ENCODE results near the gene NPR3.

NPR3 gene

DNA sequence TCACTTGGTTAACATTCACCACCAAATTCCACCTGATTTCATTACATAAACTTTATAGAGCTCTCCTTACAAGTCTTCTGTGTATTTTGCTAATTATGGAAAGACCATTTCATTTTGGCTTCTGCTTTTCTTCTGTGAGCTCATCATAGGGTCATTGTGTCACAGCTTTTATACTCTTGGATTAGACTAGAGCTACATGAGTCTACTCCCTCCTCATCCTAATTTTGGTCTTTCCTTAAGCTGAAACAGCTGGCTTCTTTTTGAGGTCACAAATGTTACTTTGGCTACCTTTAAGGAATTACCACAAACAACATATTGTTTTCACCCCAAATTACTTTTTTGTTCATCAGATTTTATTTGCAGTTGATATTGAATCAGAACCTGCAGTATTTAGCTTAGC is 103.0 kb downstream of the NPR3 start:
- TF ChIP-seq, protein P1, sequence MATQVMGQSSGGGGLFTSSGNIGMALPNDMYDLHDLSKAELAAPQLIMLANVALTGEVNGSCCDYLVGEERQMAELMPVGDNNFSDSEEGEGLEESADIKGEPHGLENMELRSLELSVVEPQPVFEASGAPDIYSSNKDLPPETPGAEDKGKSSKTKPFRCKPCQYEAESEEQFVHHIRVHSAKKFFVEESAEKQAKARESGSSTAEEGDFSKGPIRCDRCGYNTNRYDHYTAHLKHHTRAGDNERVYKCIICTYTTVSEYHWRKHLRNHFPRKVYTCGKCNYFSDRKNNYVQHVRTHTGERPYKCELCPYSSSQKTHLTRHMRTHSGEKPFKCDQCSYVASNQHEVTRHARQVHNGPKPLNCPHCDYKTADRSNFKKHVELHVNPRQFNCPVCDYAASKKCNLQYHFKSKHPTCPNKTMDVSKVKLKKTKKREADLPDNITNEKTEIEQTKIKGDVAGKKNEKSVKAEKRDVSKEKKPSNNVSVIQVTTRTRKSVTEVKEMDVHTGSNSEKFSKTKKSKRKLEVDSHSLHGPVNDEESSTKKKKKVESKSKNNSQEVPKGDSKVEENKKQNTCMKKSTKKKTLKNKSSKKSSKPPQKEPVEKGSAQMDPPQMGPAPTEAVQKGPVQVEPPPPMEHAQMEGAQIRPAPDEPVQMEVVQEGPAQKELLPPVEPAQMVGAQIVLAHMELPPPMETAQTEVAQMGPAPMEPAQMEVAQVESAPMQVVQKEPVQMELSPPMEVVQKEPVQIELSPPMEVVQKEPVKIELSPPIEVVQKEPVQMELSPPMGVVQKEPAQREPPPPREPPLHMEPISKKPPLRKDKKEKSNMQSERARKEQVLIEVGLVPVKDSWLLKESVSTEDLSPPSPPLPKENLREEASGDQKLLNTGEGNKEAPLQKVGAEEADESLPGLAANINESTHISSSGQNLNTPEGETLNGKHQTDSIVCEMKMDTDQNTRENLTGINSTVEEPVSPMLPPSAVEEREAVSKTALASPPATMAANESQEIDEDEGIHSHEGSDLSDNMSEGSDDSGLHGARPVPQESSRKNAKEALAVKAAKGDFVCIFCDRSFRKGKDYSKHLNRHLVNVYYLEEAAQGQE (IDR thresholded peaks at IDR 0.05; ENCODE audit: low read depth) = no peak
- TF ChIP-seq CEBPB (IDR thresholded peaks at IDR 0.05) = no peak
- no peak for TF ChIP-seq FOXM1 (IDR thresholded peaks at IDR 0.05; ENCODE audit: borderline replicate concordance, low read depth)
- no peak for TF ChIP-seq RAD21 (IDR thresholded peaks at IDR 0.05; ENCODE audit: low read depth)
- no peak for TF ChIP-seq EP300 (IDR thresholded peaks at IDR 0.05; ENCODE audit: borderline replicate concordance)
- TF ChIP-seq CREB1 (IDR thresholded peaks at IDR 0.05; ENCODE audit: low read depth) = no peak
- no peak for TF ChIP-seq YY1 (IDR thresholded peaks at IDR 0.05; ENCODE audit: low read depth)
- TF ChIP-seq EGR1 (IDR thresholded peaks at IDR 0.05) = no peak
- no peak for TF ChIP-seq TCF12 (IDR thresholded peaks at IDR 0.05; ENCODE audit: low read depth)

DNA sequence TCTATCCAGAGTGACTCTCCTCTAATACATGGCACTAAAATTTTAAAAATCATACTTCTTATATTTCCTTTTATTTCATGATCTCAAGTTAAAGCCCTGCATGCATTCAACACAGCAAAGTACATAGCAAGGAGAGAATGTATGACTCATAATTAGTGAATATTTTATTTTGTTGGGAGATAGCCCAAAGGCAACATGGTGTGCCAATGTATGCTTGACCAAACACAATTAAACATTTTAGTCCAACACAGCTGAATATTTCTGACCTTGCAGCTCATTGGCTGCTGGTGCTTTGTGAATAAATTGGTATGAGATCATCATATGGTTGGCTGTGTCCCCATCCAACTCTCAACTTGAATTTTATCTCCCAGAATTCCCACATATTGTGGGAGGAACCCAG is 103.5 kb downstream of the NPR3 start:
- TF ChIP-seq TCF12 (IDR thresholded peaks at IDR 0.05; ENCODE audit: low read depth) (peak; percentile 44; the same call in 1 of the 2 replicates), TEAD4 (IDR thresholded peaks at IDR 0.05) (peak; percentile 54; the same call in 1 of the 2 replicates), EP300 (IDR thresholded peaks at IDR 0.05; ENCODE audit: borderline replicate concordance) (peak; percentile 35; the same call in 1 of the 2 replicates), EGR1 (IDR thresholded peaks at IDR 0.05) (no peak), NFIC (IDR thresholded peaks at IDR 0.05) (peak; percentile 72; the same call in 1 of the 2 replicates)

DNA sequence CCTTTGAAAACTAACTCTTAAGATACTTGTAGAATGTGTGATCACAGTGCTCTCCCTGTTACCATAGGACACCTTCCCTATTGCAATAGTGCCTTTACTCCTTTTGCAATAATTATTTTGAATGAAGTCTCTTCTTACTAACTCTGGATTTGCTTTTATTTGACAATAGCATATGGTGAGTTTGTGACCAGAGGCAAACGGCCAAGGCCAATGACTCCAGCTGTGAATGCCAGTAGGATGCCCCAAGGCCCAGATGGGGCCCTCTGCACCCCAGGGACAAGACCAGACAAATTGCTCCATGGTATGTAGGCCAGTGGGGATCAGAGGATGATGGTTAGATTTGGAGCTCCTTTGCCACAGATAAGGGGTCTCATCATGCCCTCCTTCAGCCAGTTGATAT is 116.9 kb downstream of the NPR3 start:
- TF ChIP-seq ZBTB7A (IDR thresholded peaks at IDR 0.05; ENCODE audit: low read depth) (no peak), FOXM1 (IDR thresholded peaks at IDR 0.05; ENCODE audit: borderline replicate concordance, low read depth) (no peak), EP300 (IDR thresholded peaks at IDR 0.05; ENCODE audit: borderline replicate concordance) (no peak), TEAD4 (IDR thresholded peaks at IDR 0.05) (no peak), EGR1 (IDR thresholded peaks at IDR 0.05) (no peak), CEBPB (IDR thresholded peaks at IDR 0.05) (no peak), TAF1 (IDR thresholded peaks at IDR 0.05; ENCODE audit: low read depth) (no peak), RAD21 (IDR thresholded peaks at IDR 0.05; ENCODE audit: low read depth) (no peak), NFIC (IDR thresholded peaks at IDR 0.05) (no peak)
- TF ChIP-seq, protein P2, sequence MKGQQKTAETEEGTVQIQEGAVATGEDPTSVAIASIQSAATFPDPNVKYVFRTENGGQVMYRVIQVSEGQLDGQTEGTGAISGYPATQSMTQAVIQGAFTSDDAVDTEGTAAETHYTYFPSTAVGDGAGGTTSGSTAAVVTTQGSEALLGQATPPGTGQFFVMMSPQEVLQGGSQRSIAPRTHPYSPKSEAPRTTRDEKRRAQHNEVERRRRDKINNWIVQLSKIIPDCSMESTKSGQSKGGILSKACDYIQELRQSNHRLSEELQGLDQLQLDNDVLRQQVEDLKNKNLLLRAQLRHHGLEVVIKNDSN (IDR thresholded peaks at IDR 0.05) = no peak

DNA sequence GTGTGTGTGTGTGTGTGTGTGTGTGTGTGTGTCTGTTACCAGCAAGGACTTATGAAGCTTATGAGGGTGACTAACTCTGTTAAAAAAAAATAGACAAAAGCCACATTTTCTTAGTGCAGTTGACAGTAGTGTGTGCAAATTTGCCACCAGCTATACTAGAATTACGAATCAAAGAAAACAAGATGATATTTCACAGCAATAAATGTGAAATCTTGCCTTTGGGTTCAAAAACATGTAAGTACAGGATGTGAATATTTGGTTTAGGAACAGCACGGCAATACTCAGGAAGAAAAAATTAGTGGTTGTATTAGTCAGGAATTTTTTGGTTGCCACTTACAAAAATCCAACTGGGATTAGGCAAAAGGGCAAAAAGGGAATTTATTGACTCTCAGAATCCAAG is 117.4 kb downstream of the NPR3 start:
- no peak for TF ChIP-seq ZBTB7A (IDR thresholded peaks at IDR 0.05; ENCODE audit: low read depth)
- TF ChIP-seq TEAD4 (IDR thresholded peaks at IDR 0.05) = no peak
- TF ChIP-seq NFIC (IDR thresholded peaks at IDR 0.05) = no peak
- TF ChIP-seq, protein P2 (IDR thresholded peaks at IDR 0.05) = no peak
- TF ChIP-seq CREB1 (IDR thresholded peaks at IDR 0.05; ENCODE audit: low read depth) = no peak
- TF ChIP-seq, protein P1 (IDR thresholded peaks at IDR 0.05; ENCODE audit: low read depth) = no peak
- no peak for TF ChIP-seq EGR1 (IDR thresholded peaks at IDR 0.05)
- no peak for TF ChIP-seq EP300 (IDR thresholded peaks at IDR 0.05; ENCODE audit: borderline replicate concordance)
- TF ChIP-seq YY1 (IDR thresholded peaks at IDR 0.05; ENCODE audit: low read depth) = no peak
- no peak for TF ChIP-seq TCF12 (IDR thresholded peaks at IDR 0.05; ENCODE audit: low read depth)
- TF ChIP-seq, protein P3, sequence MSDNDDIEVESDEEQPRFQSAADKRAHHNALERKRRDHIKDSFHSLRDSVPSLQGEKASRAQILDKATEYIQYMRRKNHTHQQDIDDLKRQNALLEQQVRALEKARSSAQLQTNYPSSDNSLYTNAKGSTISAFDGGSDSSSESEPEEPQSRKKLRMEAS (IDR thresholded peaks at IDR 0.05) = no peak

DNA sequence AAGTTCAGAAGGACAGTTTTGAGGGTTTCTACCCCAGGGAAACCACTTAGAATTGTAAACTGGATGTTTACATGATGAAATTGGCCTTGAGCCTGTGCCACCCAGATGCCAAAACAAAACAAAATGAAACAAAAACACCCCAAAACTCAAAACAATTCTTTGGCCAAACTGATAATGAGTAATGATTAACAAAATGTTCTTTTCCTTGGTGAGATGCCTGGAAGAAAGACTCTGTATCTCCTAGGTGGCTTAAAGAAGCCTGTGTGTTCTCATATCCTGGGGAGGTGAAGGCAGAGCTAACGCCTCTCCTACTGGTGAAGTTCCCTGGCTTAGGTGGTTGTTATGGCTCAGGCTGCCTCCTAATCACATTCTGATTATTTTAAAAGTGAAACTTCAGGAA is 120.5 kb downstream of the NPR3 start:
- TF ChIP-seq, protein P2 (IDR thresholded peaks at IDR 0.05) = no peak
- TF ChIP-seq CEBPB (IDR thresholded peaks at IDR 0.05) (no peak), TEAD4 (IDR thresholded peaks at IDR 0.05) (no peak), YY1 (IDR thresholded peaks at IDR 0.05; ENCODE audit: low read depth) (no peak), FOXM1 (IDR thresholded peaks at IDR 0.05; ENCODE audit: borderline replicate concordance, low read depth) (no peak), TAF1 (IDR thresholded peaks at IDR 0.05; ENCODE audit: low read depth) (no peak), EP300 (IDR thresholded peaks at IDR 0.05; ENCODE audit: borderline replicate concordance) (no peak), CREB1 (IDR thresholded peaks at IDR 0.05; ENCODE audit: low read depth) (no peak), NFIC (IDR thresholded peaks at IDR 0.05) (no peak), TCF12 (IDR thresholded peaks at IDR 0.05; ENCODE audit: low read depth) (no peak), RAD21 (IDR thresholded peaks at IDR 0.05; ENCODE audit: low read depth) (no peak), ZBTB7A (IDR thresholded peaks at IDR 0.05; ENCODE audit: low read depth) (no peak)
- TF ChIP-seq, protein P3 (IDR thresholded peaks at IDR 0.05) = no peak
- TF ChIP-seq, protein P1 (IDR thresholded peaks at IDR 0.05; ENCODE audit: low read depth) = no peak

Data from Ishikawa (cell line).